COLO829 (cell line): ENCODE results near the gene UTP15.

Experiments
- DNase-seq: peaks from one replicate; pipeline ENCODE4 v3.0.0; 2012; ENCODE audit warnings: low spot score

UTP15 gene

GRCh38 chr5:73565139-73565968, at the start of gene UTP15, which contains the start of gene ANKRA2:
TSS of gene UTP15 (plus strand) at chr5:73565743. CDS start at chr5:73567345, 1,602 bp downstream.
TSS of gene ANKRA2 (minus strand) at chr5:73565639. CDS start at chr5:73562881, 2,758 bp downstream.
- DNase-seq = peak; percentile 66

GRCh38 chr5:73519531-73520283, 45.8 kb upstream of the UTP15 start:
- peak; percentile 83 for DNase-seq

- DNase-seq = no peak
Observed at GRCh38 chr5:73522989-73523388, 42.6 kb upstream of the UTP15 start.

- DNase-seq = no peak
Observed at GRCh38 chr5:73523861-73524260, 41.7 kb upstream of the UTP15 start.

- DNase-seq = no peak
Observed at GRCh38 chr5:73525606-73526203, 39.8 kb upstream of the UTP15 start.

- DNase-seq = peak; percentile 28
Observed at GRCh38 chr5:73528248-73528647, 37.3 kb upstream of the UTP15 start.

- DNase-seq = no peak
Observed at GRCh38 chr5:73529081-73529480, 36.5 kb upstream of the UTP15 start.

- no peak for DNase-seq
Observed at GRCh38 chr5:73531356-73531755, 34.2 kb upstream of the UTP15 start.

- DNase-seq = no peak
Observed at GRCh38 chr5:73532195-73532594, 33.3 kb upstream of the UTP15 start.

- DNase-seq = no peak
Observed at GRCh38 chr5:73534011-73534644, 31.4 kb upstream of the UTP15 start.

- DNase-seq = no peak
Observed at GRCh38 chr5:73534971-73535370, 30.6 kb upstream of the UTP15 start.

GRCh38 chr5:73539730-73540129, 25.8 kb upstream of the UTP15 start:
- no peak for DNase-seq

GRCh38 chr5:73540192-73540591, 25.4 kb upstream of the UTP15 start:
- DNase-seq = no peak

GRCh38 chr5:73542020-73542419, 23.5 kb upstream of the UTP15 start:
- DNase-seq = no peak

- DNase-seq = peak; percentile 53
Observed at GRCh38 chr5:73544429-73545402, 20.8 kb upstream of the UTP15 start.

GRCh38 chr5:73545403-73545779, 20.2 kb upstream of the UTP15 start:
- DNase-seq = no peak

- DNase-seq = peak; percentile 24
Observed at GRCh38 chr5:73550016-73550415, 15.5 kb upstream of the UTP15 start.

GRCh38 chr5:73552642-73553041, 12.9 kb upstream of the UTP15 start:
- no peak for DNase-seq

- no peak for DNase-seq
Observed at GRCh38 chr5:73558950-73559349, 6.6 kb upstream of the UTP15 start.

- DNase-seq = no peak
Observed at GRCh38 chr5:73564018-73564417, 1.5 kb upstream of the UTP15 start.

- no peak for DNase-seq
Observed at GRCh38 chr5:73564675-73565074, 868 bp upstream of the UTP15 start.
